Measurements from ENCODE around the gene FAM72C.
"Not testable (repeated sequence)": the region's sequence is repeated elsewhere in the genome, so short reads cannot be mapped to it uniquely, and the experiment has no call there.

GRCh38 chr1:143989427-143989712, 17.6 kb upstream of the FAM72C start:
- not testable (repeated sequence) for TF ChIP-seq CTCF, POLR2A (IDR thresholded peaks at IDR 0.05)

Measured in uterus (tissue), 2 donors.